NCI-H748 (cell line): Measurements from ENCODE around the gene GPBP1L1.
"Not testable (repeated sequence)": the region's sequence is repeated elsewhere in the genome, so short reads cannot be mapped to it uniquely, and the experiment has no call there.

Experiments used
- DNase-seq: peaks from one replicate; lab custom pipeline; 2025; ENCODE audit not compliant: unreplicated experiment; lab: John Stamatoyannopoulos, UW

The GPBP1L1 gene

DNA sequence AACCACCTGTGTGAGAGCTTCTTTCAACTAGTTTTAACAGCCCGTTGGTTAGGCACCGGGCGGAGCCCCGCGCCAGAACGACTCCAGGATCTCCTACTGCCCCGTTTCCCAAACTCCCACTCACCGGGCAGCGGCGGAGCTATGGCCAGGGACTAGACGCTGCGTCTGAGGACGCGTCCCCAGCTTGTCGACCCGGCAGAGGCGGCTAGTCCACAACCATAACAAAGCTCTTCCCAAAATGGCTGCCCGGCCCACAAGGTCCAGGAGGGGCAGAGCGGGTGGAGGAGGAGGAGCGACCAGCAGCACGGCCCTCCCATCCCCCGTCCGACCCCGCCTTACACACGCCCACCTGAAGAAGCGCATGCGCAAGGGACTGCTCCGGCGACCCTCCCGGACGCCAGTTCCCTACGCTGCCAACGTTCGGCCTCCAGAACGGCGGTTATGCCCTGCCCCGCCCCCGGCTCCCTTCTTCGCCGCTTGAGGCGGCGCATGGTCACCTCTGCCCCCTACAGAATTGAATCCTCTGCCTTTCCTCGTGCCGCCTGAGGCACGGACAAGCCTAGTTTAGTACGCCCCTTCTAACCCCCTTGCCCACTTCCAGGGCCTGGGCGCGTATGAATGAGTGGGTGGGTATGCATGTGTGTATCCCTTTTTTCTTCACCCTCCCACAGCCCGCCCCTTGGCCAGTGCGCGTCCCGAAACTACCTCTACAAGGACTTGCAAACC is at the start of gene GPBP1L1:
Gene GPBP1L1 (minus strand): TSS at position 246 of the 726 bp plus-strand sequence. CDS start 27,446 bp downstream, outside the sequence.
- DNase-seq: peak; percentile 94

- no peak for DNase-seq
Measured at GRCh38 chr1:45730780-45731319, 44.5 kb upstream of the GPBP1L1 start.

- DNase-seq: peak; percentile 37
Measured at GRCh38 chr1:45730075-45730779, 43.9 kb upstream of the GPBP1L1 start.

GRCh38 chr1:45726007-45726406 is 39.7 kb upstream of the GPBP1L1 start:
- not testable (repeated sequence) for DNase-seq

- no peak for DNase-seq
Measured at GRCh38 chr1:45723248-45723930, 37.1 kb upstream of the GPBP1L1 start.

DNA sequence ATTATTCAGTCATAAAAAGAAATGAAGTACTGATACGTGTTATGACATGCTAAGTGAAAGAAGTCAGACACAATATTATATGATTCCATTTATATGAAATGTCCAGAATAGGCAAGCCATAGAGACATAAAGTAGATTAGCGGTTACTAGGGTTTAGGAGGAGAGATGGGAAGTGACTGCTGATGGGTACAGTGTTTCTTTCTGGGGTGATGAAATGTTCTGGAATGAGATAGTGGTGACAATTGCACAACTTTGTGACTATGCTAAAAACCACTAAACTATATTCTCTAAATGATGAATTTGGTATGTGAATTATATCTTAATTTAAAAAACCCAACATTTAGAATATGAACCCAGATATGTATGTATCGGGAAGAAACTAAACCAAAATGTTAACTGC is 36.5 kb upstream of the GPBP1L1 start:
- no peak for DNase-seq

GRCh38 chr1:45721207-45721606 is 34.9 kb upstream of the GPBP1L1 start:
- no peak for DNase-seq

GRCh38 chr1:45718289-45718688 is 32.0 kb upstream of the GPBP1L1 start:
- no peak for DNase-seq

- DNase-seq: not testable (repeated sequence)
Measured at GRCh38 chr1:45717386-45717785, 31.1 kb upstream of the GPBP1L1 start.

- no peak for DNase-seq
Measured at GRCh38 chr1:45716700-45717099, 30.4 kb upstream of the GPBP1L1 start.

DNA sequence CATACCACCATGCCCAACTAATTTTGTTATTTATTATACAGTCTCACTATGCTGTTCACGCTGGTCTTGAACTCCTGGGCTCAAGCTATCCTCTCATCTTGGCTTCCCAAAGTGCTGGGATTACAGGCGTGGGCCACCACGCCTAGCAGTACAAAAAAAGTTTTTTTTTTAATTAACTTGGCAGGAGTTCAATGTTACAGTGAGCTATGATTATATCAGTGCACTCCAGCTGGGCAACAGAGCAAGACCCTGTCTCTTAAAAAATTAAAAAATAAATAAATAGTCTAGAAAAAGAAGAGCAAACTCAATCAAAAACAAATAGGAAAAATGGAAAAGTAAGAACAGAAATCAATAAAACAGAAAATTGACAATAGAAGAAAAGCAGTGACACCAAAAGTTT is 27.4 kb upstream of the GPBP1L1 start:
- DNase-seq: no peak

- no peak for DNase-seq
Measured at GRCh38 chr1:45704637-45705036, 18.3 kb upstream of the GPBP1L1 start.

DNA sequence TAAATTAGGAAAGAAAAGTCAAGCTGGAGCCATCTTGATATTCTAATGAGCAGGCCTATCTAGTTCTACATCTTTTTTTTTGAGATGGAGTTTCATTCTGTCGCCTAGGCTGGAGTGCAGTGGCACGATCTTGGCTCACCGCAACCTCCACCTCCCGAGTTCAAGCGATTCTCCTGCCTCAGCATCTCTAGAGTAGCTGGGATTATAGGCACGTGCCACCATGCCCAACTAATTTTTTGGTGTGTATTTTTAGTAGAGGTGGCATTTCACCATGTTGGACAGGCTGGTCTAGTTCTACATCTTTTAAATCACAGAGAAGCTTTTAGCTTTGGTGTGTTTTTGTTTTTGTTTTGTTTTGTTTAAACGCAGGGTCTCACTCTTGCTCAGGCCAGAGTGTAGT is 8.5 kb upstream of the GPBP1L1 start:
- DNase-seq: no peak

GRCh38 chr1:45693811-45694210 is 7.5 kb upstream of the GPBP1L1 start:
- DNase-seq: not testable (repeated sequence)

DNA sequence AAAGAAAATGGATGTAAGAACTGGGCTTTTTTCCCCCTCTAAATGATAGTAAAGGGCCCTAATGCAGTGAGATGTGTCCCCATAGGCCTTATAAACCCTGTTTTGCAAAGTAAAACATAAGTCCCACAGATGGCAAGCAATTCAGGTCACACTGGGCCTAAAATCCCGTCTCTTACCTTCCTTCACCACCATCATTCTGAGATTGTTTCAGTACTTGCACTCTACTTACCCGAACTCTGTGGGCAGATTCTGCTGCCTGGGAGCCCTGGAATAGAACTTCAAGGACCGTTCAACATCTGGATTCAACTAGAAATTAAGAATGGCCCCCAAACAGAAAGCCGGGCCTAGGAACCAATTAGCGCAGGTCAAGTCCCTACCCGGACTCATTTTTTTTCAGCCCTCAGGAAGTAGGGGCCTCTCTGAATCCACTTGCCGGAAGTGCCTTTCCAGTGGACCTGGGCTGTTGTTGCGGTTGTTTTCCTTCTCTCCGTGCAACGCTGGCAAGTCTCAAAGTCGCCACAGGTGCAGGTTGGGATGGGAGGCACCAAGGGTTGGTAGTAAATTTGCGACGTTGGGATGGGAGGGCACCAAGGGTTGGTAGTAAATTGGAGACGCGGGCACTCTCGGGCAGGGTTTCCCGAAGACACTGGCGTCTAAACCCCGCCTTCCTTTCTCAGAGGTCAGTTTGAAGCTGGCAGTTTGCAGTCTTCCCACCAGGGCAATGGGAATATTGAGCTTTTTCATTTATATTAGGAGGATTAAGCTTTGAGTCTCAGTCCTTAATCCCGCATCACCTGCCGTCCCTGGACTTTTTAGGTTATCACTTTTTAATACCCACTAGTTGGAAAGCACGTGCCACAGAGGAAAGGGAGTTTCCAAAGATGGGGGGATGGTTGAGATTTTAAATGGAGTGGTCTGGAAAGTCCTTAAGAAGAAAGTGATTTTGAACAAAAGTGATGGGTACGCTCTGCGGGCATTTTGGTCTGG is 1.7 kb upstream of the GPBP1L1 start, which contains the start of gene TMEM69:
Gene TMEM69 (plus strand): TSS at position 428 of the 987 bp plus-strand sequence. CDS start 2,888 bp downstream, outside the sequence.
- DNase-seq: peak; percentile 89

DNA sequence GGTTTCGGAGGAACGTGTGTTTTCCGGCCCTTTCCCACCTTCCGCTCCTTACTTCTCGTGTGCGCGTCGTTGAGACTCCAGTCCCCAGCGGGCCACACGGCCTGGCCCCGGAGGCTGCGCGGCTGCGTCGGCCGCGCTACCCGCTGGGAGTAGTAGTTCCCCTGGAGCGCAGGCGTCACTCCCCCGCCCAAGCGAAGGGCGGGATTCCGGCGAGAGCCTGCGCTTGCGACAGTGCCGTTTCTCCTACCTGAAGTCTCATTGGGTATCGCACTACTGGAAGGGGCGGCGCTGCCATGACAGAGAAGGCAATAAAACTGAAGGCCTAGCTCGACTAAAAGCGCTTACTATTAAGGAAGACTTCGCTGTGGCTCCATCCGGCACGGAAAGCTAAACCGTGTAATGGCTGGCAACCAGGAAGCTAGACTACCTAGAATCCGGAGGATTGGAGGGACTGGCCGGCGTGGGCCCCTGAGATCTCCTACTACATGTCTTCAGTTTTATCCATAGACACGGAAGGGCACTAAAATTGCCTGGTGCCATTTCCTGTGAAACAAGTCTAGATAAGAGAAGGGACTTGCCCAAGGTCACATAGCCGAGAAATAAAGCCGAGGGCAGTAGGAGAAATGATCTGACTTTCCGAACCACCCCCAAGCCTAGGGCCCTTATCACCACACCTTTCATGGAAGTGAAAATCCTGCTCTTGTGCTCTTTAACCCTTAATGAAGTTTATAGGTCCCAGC is 851 bp upstream of the GPBP1L1 start:
- peak; percentile 99 for DNase-seq

DNA sequence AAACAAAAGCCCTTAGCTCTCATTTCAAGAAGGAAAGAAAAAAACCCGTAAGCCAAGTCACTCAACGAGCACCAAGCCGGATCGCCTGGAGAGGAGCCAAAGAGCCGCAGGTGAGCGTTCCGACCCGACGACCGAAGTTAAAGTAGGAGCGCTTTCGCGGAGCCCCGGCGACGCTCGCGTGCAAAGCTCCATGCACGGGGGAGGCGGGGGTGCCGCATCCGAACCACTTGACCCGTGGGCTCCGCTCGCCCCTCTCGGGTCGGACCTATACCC is 382 bp downstream of the GPBP1L1 start:
- peak; percentile 61 for DNase-seq

- no peak for DNase-seq
Measured at GRCh38 chr1:45685308-45686014, 872 bp downstream of the GPBP1L1 start.

DNA sequence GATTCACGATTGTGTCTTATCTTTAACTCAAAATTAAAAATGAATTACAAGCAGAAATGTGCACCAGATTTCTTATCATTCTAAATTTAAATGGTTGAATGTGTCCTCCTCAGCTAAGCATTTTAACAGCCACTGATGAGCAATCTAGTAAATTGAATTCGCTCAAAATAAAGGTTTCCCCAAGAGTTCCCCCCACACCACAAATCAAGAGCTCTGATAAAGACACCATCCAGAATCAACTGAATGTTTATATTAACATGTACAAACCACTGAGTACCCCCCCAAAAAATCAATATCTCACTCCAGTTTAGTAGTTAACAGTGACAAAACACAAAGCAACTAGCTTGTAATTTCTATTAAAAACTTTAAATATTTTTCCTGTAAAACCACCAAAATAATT is 1.9 kb downstream of the GPBP1L1 start:
- DNase-seq: no peak
